ENCODE data around the gene MIEF2. TPM values are rescaled to one million over a fixed set of nuclear protein-coding genes. Genes with fewer than 3 reads are reported as not detected.

The MIEF2 gene
- total and polyA plus RNA-seq, 10 of the 15 experiments (the other 5 are each of a cell fraction or from before 2014, with no cell fraction given) = 0.16 to 9.2 (median 4.1) TPM

DNA sequence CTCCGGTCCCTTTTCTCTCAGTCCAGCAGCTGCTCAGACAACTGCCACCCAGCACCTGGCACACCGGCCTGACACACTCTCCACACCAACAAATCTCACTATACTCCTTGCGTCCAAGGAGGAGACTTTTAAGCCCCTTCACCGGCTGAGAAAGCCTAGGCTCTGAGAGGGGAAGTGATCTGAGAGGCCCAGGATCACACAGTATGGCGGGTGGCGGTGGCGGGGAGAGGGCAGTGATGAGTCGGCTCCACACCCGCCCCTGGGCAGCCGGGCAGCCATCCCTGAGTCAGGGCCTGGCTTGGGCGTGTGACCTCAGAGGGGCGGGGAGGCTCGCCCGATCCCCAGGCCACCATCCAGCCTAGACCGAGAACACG is 2.5 kb upstream of the MIEF2 start (continued):
- TF ChIP-seq, protein P1, sequence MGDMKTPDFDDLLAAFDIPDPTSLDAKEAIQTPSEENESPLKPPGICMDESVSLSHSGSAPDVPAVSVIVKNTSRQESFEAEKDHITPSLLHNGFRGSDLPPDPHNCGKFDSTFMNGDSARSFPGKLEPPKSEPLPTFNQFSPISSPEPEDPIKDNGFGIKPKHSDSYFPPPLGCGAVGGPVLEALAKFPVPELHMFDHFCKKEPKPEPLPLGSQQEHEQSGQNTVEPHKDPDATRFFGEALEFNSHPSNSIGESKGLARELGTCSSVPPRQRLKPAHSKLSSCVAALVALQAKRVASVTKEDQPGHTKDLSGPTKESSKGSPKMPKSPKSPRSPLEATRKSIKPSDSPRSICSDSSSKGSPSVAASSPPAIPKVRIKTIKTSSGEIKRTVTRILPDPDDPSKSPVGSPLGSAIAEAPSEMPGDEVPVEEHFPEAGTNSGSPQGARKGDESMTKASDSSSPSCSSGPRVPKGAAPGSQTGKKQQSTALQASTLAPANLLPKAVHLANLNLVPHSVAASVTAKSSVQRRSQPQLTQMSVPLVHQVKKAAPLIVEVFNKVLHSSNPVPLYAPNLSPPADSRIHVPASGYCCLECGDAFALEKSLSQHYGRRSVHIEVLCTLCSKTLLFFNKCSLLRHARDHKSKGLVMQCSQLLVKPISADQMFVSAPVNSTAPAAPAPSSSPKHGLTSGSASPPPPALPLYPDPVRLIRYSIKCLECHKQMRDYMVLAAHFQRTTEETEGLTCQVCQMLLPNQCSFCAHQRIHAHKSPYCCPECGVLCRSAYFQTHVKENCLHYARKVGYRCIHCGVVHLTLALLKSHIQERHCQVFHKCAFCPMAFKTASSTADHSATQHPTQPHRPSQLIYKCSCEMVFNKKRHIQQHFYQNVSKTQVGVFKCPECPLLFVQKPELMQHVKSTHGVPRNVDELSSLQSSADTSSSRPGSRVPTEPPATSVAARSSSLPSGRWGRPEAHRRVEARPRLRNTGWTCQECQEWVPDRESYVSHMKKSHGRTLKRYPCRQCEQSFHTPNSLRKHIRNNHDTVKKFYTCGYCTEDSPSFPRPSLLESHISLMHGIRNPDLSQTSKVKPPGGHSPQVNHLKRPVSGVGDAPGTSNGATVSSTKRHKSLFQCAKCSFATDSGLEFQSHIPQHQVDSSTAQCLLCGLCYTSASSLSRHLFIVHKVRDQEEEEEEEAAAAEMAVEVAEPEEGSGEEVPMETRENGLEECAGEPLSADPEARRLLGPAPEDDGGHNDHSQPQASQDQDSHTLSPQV (IDR thresholded peaks at IDR 0.05) = no peak
- TF ChIP-seq, protein P2, sequence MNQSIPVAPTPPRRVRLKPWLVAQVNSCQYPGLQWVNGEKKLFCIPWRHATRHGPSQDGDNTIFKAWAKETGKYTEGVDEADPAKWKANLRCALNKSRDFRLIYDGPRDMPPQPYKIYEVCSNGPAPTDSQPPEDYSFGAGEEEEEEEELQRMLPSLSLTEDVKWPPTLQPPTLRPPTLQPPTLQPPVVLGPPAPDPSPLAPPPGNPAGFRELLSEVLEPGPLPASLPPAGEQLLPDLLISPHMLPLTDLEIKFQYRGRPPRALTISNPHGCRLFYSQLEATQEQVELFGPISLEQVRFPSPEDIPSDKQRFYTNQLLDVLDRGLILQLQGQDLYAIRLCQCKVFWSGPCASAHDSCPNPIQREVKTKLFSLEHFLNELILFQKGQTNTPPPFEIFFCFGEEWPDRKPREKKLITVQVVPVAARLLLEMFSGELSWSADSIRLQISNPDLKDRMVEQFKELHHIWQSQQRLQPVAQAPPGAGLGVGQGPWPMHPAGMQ (IDR thresholded peaks at IDR 0.05; ENCODE audit: borderline replicate concordance) = no peak
- no peak for TF ChIP-seq PML (IDR thresholded peaks at IDR 0.05; ENCODE audit: low read length)
- no peak for TF ChIP-seq HDAC2 (IDR thresholded peaks at IDR 0.05)
- TF ChIP-seq, protein P3, sequence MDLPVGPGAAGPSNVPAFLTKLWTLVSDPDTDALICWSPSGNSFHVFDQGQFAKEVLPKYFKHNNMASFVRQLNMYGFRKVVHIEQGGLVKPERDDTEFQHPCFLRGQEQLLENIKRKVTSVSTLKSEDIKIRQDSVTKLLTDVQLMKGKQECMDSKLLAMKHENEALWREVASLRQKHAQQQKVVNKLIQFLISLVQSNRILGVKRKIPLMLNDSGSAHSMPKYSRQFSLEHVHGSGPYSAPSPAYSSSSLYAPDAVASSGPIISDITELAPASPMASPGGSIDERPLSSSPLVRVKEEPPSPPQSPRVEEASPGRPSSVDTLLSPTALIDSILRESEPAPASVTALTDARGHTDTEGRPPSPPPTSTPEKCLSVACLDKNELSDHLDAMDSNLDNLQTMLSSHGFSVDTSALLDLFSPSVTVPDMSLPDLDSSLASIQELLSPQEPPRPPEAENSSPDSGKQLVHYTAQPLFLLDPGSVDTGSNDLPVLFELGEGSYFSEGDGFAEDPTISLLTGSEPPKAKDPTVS (IDR thresholded peaks at IDR 0.05; ENCODE audit: low read depth, low read length) = no peak
- 0 out of 2 replicates have a peak, but pooled peaks have one; percentile 43 for TF ChIP-seq TCF12 (IDR thresholded peaks at IDR 0.05; ENCODE audit: low read depth, low read length)
- peak; percentile 82; the same call in 1 of the 2 replicates for TF ChIP-seq YY1 (IDR thresholded peaks at IDR 0.05; ENCODE audit: low read depth, low read length)
- TF ChIP-seq, protein P4, sequence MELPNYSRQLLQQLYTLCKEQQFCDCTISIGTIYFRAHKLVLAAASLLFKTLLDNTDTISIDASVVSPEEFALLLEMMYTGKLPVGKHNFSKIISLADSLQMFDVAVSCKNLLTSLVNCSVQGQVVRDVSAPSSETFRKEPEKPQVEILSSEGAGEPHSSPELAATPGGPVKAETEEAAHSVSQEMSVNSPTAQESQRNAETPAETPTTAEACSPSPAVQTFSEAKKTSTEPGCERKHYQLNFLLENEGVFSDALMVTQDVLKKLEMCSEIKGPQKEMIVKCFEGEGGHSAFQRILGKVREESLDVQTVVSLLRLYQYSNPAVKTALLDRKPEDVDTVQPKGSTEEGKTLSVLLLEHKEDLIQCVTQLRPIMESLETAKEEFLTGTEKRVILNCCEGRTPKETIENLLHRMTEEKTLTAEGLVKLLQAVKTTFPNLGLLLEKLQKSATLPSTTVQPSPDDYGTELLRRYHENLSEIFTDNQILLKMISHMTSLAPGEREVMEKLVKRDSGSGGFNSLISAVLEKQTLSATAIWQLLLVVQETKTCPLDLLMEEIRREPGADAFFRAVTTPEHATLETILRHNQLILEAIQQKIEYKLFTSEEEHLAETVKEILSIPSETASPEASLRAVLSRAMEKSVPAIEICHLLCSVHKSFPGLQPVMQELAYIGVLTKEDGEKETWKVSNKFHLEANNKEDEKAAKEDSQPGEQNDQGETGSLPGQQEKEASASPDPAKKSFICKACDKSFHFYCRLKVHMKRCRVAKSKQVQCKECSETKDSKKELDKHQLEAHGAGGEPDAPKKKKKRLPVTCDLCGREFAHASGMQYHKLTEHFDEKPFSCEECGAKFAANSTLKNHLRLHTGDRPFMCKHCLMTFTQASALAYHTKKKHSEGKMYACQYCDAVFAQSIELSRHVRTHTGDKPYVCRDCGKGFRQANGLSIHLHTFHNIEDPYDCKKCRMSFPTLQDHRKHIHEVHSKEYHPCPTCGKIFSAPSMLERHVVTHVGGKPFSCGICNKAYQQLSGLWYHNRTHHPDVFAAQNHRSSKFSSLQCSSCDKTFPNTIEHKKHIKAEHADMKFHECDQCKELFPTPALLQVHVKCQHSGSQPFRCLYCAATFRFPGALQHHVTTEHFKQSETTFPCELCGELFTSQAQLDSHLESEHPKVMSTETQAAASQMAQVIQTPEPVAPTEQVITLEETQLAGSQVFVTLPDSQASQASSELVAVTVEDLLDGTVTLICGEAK (IDR thresholded peaks at IDR 0.05; ENCODE audit: borderline replicate concordance) = no peak

All from GM12878 (cell line).